ENCODE results near the gene PUS1. TPM values are rescaled to one million over a fixed set of nuclear protein-coding genes. Genes with fewer than 3 reads are reported as not detected.

Gene PUS1
- total and polyA plus RNA-seq, 4 donors = 6.8 to 35.6 (median 29.8) TPM

GRCh38 chr12:131962069-131962468, 33.0 kb downstream of the PUS1 start:
- WGBS, 2 donors = 86 to 92% methylated on average over 8 of the region's 8 CpGs
- Histone ChIP-seq H3K9ac (ENCODE audit: insufficient read depth in 1 of 2, low read length in 2 of 2) (no peak overlapping the region), H3K4me3 (no peak overlapping the region), H3K36me3 (ENCODE audit: control insufficient read depth in 4 of 4, insufficient read depth in 4 of 4, low read length in 4 of 4) (peaks cover 0 to 12% (median 6%) of the 10 kb centered on the region in 4 donors), H3K9me3 (ENCODE audit: control insufficient read depth in 4 of 4, insufficient read depth in 3 of 4, low read length in 3 of 4) (no peaks in the 10 kb centered on the region), H3K4me1 (ENCODE audit: control insufficient read depth in 5 of 5, insufficient read depth in 5 of 5, low read length in 5 of 5) (peaks cover 0 to 6% (median 0%) of the 10 kb centered on the region in 5 donors), H3K27ac (ENCODE audit: low read depth in 1 of 2, low read length in 1 of 2) (no peak overlapping the region), H3K27me3 (ENCODE audit: control insufficient read depth in 3 of 3, insufficient read depth in 3 of 3, low read length in 2 of 3) (no peaks in the 10 kb centered on the region)
- TF ChIP-seq CTCF (IDR thresholded peaks at IDR 0.05; ENCODE audit: control extremely low read depth, extremely low read depth) = no peak
- ATAC-seq (ENCODE audit: insufficient read depth, low FRiP score) (no peak), DNase-seq (no peak)

GRCh38 chr12:131963381-131963780, 34.3 kb downstream of the PUS1 start:
- Histone ChIP-seq H3K9ac (ENCODE audit: insufficient read depth in 1 of 2, low read length in 2 of 2) (no peak overlapping the region), H3K27me3 (ENCODE audit: control insufficient read depth in 3 of 3, insufficient read depth in 3 of 3, low read length in 2 of 3) (no peaks in the 10 kb centered on the region), H3K27ac (ENCODE audit: low read depth in 1 of 2, low read length in 1 of 2) (no peak overlapping the region), H3K4me3 (no peak overlapping the region), H3K36me3 (ENCODE audit: control insufficient read depth in 4 of 4, insufficient read depth in 4 of 4, low read length in 4 of 4) (peaks cover 0 to 12% (median 6%) of the 10 kb centered on the region in 4 donors), H3K4me1 (ENCODE audit: control insufficient read depth in 5 of 5, insufficient read depth in 5 of 5, low read length in 5 of 5) (peaks cover 0 to 6% (median 0%) of the 10 kb centered on the region in 5 donors), H3K9me3 (ENCODE audit: control insufficient read depth in 4 of 4, insufficient read depth in 3 of 4, low read length in 3 of 4) (no peaks in the 10 kb centered on the region)
- no peak for TF ChIP-seq CTCF (IDR thresholded peaks at IDR 0.05; ENCODE audit: control extremely low read depth, extremely low read depth)
- WGBS, 2 donors = 81 to 82% methylated on average over 4 of the region's 4 CpGs
- ATAC-seq (ENCODE audit: insufficient read depth, low FRiP score) (no peak), DNase-seq (no peak)

- Histone ChIP-seq H3K4me1 (ENCODE audit: control insufficient read depth in 5 of 5, insufficient read depth in 5 of 5, low read length in 5 of 5) (peaks cover 0 to 3% (median 0%) of the 10 kb centered on the region in 5 donors), H3K36me3 (ENCODE audit: control insufficient read depth in 4 of 4, insufficient read depth in 4 of 4, low read length in 4 of 4) (peaks cover under 1 to 12% (median 6%) of the 10 kb centered on the region in 4 donors), H3K27ac (ENCODE audit: low read depth in 1 of 2, low read length in 1 of 2) (no peak overlapping the region), H3K9ac (ENCODE audit: insufficient read depth in 1 of 2, low read length in 2 of 2) (no peak overlapping the region), H3K27me3 (ENCODE audit: control insufficient read depth in 3 of 3, insufficient read depth in 3 of 3, low read length in 2 of 3) (no peaks in the 10 kb centered on the region), H3K9me3 (ENCODE audit: control insufficient read depth in 4 of 4, insufficient read depth in 3 of 4, low read length in 3 of 4) (no peaks in the 10 kb centered on the region), H3K4me3 (no peak overlapping the region)
- ATAC-seq (ENCODE audit: insufficient read depth, low FRiP score) (no peak), DNase-seq (no peak)
- no peak for TF ChIP-seq CTCF (IDR thresholded peaks at IDR 0.05; ENCODE audit: control extremely low read depth, extremely low read depth)
- WGBS, 2 donors = 79 to 92% methylated on average over 2 of the region's 2 CpGs
Observed at GRCh38 chr12:131965073-131965472, 36.0 kb downstream of the PUS1 start.

- TF ChIP-seq CTCF (IDR thresholded peaks at IDR 0.05; ENCODE audit: control extremely low read depth, extremely low read depth) = no peak
- DNase-seq (no peak), ATAC-seq (ENCODE audit: insufficient read depth, low FRiP score) (no peak)
- WGBS, 2 donors = 29 to 32% methylated on average over 1 of the region's 1 CpG
- peaks cover 0 to 4% (median 2%) of the 10 kb centered on the region in 4 donors for H3K36me3 ChIP-seq (ENCODE audit: control insufficient read depth in 4 of 4, insufficient read depth in 4 of 4, low read length in 4 of 4)
- H3K4me3 ChIP-seq = no peak overlapping the region
- H3K4me1 ChIP-seq (ENCODE audit: control insufficient read depth in 5 of 5, insufficient read depth in 5 of 5, low read length in 5 of 5) = peaks cover 0 to 11% (median 0%) of the 10 kb centered on the region in 5 donors
- no peak overlapping the region for H3K9ac ChIP-seq (ENCODE audit: insufficient read depth in 1 of 2, low read length in 2 of 2)
- H3K9me3 ChIP-seq (ENCODE audit: control insufficient read depth in 4 of 4, insufficient read depth in 3 of 4, low read length in 3 of 4) = no peaks in the 10 kb centered on the region
- H3K27ac ChIP-seq (ENCODE audit: low read depth in 1 of 2, low read length in 1 of 2) = no peak overlapping the region
- H3K27me3 ChIP-seq (ENCODE audit: control insufficient read depth in 3 of 3, insufficient read depth in 3 of 3, low read length in 2 of 3) = no peaks in the 10 kb centered on the region
Observed at GRCh38 chr12:131971226-131971625, 42.1 kb downstream of the PUS1 start.
